B cell (primary cell): ENCODE data around the gene CD177.
"Not testable (repeated sequence)": the region's sequence is repeated elsewhere in the genome, so short reads cannot be mapped to it uniquely, and the experiment has no call there.

Experiments used
- CTCF ChIP-seq: fragments of 200-600 bp; IDR thresholded peaks from one replicate; pipeline ENCODE4 v1.8.0; 2022; ENCODE audit warnings: antibody characterized with exemption, mild to moderate bottlenecking
- EZH2 ChIP-seq: IDR thresholded peaks from 2 replicates; pipeline ENCODE4 v1.6.1; 2012; ENCODE audit warnings: borderline replicate concordance, low read depth, mild to moderate bottlenecking, moderate library complexity, low read length; ENCODE audit not compliant: insufficient read depth, poor library complexity, severe bottlenecking

- TF ChIP-seq CTCF, EZH2: not testable (repeated sequence)
Measured at GRCh38 chr19:43391552-43391935, 38.1 kb downstream of the CD177 start.
